HG02870 (cell line): ENCODE data around the gene PPIL1.

Experiments
- ATAC-seq: cut with Tn5 transposase; IDR thresholded peaks from one replicate; pipeline ENCODE4 v1.9.1; 2021; ENCODE audit warnings: mild to moderate bottlenecking, moderate library complexity; ENCODE audit not compliant: unreplicated experiment

Gene PPIL1

GRCh38 chr6:36856277-36856676 lies 18.3 kb downstream of the PPIL1 start:
- ATAC-seq = no peak

GRCh38 chr6:36855750-36856149 lies 18.9 kb downstream of the PPIL1 start:
- no peak for ATAC-seq

- no peak for ATAC-seq
These were observed 21.3 kb downstream of the PPIL1 start for GRCh38 chr6:36853325-36853724.

GRCh38 chr6:36852481-36853147 lies 22.0 kb downstream of the PPIL1 start:
- no peak for ATAC-seq

- no peak for ATAC-seq
These were observed 23.0 kb downstream of the PPIL1 start for GRCh38 chr6:36851626-36852025.

- ATAC-seq = no peak
These were observed 23.4 kb downstream of the PPIL1 start for GRCh38 chr6:36851149-36851614.

- no peak for ATAC-seq
These were observed 24.6 kb downstream of the PPIL1 start for GRCh38 chr6:36850021-36850420.

- no peak for ATAC-seq
These were observed 25.8 kb downstream of the PPIL1 start for GRCh38 chr6:36848658-36849441.

GRCh38 chr6:36847991-36848390 lies 26.6 kb downstream of the PPIL1 start:
- ATAC-seq = no peak

GRCh38 chr6:36847152-36847551 lies 27.5 kb downstream of the PPIL1 start:
- ATAC-seq = no peak

GRCh38 chr6:36845233-36845632 lies 29.4 kb downstream of the PPIL1 start:
- ATAC-seq = no peak

- no peak for ATAC-seq
These were observed 30.1 kb downstream of the PPIL1 start for GRCh38 chr6:36844232-36845170.

- no peak for ATAC-seq
These were observed 31.4 kb downstream of the PPIL1 start for GRCh38 chr6:36843170-36843569.

- ATAC-seq = no peak
These were observed 32.8 kb downstream of the PPIL1 start for GRCh38 chr6:36841756-36842155.

GRCh38 chr6:36840432-36841403 lies 33.9 kb downstream of the PPIL1 start:
- no peak for ATAC-seq

- ATAC-seq = no peak
These were observed 34.7 kb downstream of the PPIL1 start for GRCh38 chr6:36839749-36840431.

- ATAC-seq = no peak
These were observed 35.5 kb downstream of the PPIL1 start, which contains the start of gene CPNE5 for GRCh38 chr6:36838896-36839748. TSS of gene CPNE5 (minus strand) at chr6:36839444. CDS start at chr6:36839377, 67 bp downstream.

GRCh38 chr6:36837686-36838085 lies 36.9 kb downstream of the PPIL1 start:
- ATAC-seq = no peak

GRCh38 chr6:36837022-36837339 lies 37.6 kb downstream of the PPIL1 start:
- ATAC-seq = no peak
